ENCODE data around the gene TAS2R16.

The TAS2R16 gene
- total RNA-seq = 0 reads per million in 3 experiments

- no peak for DNase-seq
These were observed at the start of gene TAS2R16 for GRCh38 chr7:122995600-122995999. TSS of gene TAS2R16 (minus strand) at chr7:122995700. CDS start at chr7:122995634, 66 bp downstream.

DNA sequence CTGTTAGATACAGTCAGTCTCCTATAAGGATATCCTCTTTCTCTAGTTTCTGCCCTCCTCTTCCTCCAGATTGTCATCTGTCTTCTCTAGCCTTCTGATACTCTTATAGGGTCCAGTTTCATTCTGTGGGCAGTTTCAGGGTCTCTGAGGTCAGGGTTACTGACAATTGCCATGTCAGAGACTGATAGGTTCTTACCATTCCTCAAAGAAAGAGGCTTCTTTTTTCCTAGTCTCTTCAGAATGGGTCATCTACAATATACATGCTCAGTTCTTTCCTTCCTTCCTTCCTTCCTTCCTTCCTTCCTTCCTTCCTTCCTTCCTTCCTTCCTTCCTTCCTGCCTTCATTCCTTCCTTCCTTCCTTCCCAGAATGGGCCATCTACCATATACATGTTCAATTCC lies 48.1 kb upstream of the TAS2R16 start:
- no peak for DNase-seq

DNA sequence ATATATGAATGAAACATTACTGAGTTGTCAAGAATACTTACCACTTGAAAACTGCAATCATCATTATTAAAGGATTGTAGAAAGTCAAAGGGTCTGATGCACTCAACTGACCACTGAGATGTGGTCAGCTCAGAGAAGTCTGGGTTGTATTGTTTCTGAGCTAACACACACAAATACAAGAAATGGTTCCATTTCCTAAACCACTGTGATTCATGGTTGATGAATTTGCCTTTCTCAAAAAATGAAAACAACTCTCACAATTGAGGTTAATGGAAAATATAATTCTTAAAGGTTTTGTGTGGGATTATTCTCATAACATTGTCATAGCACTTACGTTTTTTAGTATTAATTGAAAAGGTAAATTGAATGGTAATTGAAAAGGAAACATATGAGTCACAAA lies 45.6 kb upstream of the TAS2R16 start:
- DNase-seq = no peak

DNA sequence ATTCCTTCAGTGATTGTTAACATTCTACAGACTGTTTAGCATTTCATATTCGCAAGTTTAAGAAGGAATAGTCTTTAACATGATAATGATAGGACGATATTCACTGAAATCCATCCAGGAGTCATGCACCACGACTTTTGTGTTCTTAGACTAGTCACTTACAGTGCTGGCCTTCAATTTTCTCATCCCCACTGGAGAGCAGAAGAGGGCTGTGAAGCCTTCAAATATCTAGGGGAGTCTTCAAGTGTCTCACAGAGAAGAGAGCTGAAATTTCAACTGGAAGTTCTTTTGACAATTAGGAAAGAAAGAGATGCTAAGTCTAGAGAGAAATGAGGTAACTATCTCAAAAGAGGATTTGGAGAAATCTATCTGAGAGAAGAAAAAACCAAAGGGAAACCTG lies 43.8 kb upstream of the TAS2R16 start:
- DNase-seq = no peak

GRCh38 chr7:123034106-123034505 lies 38.6 kb upstream of the TAS2R16 start:
- no peak for DNase-seq

DNA sequence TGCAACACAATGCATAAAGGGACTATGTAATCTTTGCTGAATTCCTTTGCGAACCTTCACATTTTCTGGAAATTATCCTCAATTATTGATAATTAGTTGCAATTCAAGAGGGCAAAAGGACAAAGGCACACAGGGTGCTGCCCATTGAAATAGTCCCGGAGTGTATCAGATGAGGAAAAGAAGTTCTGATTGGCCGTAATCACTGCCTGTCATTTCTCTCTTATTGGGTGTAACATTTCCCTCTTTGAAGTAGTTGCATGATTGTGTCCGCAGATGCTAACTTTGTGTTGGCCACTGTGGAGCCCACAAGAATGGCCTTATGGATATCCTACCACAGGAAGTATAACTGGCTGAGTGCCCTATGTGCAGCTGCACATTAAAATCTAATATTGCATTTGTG lies 35.1 kb upstream of the TAS2R16 start:
- DNase-seq = no peak

DNA sequence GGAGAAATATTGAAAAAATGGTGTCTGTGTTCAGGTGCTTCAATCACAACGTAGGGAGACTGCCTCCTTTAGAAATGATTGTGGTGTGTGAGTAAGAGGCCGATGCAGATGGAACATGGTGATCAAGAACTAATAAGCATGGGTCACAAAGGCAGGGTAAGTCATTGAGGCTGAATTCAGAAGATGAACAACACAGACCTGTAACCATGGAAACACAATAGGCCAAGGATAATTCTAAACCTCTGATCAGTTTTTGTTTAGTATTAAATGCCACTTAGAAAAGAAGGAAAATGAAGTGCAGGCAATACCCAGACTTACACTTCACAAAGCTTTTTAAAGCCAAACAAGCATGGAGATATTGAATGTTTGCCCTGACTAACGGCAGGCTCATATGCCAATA lies 32.8 kb upstream of the TAS2R16 start:
- no peak for DNase-seq

DNA sequence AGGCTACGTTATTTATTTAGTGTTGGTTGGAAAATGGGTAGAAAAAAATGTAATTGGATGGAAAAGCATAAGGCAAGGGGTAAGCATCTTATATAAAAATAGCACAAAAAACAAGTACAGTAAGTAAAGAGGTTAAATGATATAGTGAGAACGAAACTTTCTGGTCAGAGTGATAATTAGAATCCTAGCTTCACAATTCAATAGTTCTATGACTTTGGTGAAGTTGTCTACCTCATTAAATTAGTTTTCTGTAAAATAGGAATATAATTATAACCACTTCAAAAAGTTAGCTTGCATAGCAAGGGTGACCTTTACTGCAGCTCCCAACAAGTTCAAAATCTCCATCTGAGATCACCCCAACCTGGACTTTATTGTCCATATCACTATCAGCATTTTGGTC lies 30.8 kb upstream of the TAS2R16 start:
- no peak for DNase-seq

GRCh38 chr7:123024989-123025758 lies 29.7 kb upstream of the TAS2R16 start:
- DNase-seq = no peak

- no peak for DNase-seq
These were observed 27.6 kb upstream of the TAS2R16 start for GRCh38 chr7:123023126-123023525.

DNA sequence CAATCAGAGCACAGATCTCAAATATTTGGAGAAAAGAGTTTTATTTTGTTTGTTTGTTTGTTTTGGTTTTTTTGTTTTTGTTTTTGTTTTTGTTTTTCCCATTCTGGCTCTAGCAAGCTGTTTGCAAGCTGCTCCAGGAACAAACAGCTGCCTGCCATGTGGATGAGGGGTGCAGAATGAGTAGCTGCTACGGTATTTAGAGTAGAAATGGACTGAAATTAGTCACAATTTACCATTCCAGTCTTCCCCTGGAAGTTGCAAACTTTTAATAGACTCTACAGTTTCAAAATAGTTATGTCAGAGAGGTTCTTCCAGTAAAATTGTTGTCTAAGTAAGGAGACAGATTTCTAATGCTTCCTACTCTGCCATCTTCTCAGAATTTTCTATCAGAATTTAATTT lies 27.1 kb upstream of the TAS2R16 start:
- no peak for DNase-seq

- no peak for DNase-seq
These were observed 16.9 kb upstream of the TAS2R16 start for GRCh38 chr7:123012435-123012834.

DNA sequence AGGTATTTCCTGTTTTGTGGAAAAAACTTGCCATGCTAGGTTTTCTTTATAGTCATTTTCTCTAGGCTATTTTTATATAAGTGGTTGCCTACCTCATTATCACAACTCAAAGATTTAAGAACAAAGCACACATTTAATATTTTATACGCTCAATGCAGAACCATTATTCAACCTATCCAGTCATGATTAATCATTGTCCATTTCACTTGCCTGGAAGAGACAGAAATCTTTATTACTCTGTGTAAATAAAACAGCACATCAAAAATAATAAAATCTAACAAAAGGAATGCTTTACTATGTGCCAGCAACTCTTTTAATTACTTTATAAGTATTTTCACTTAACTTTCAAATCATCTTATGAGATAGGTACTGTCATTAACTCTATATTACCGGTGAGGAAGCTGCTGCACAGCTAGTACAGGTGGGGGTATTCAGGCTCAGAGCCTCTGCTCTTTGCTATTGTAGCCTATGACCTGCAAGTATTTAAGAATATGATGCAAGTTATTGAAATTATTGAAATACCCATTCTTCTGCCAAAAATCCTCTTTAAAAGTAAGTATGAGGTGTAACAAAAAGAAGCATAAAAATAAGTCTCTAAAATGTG lies 16.4 kb upstream of the TAS2R16 start:
- DNase-seq = no peak

GRCh38 chr7:123004931-123005330 lies 9.4 kb upstream of the TAS2R16 start:
- no peak for DNase-seq

GRCh38 chr7:123003539-123004126 lies 8.1 kb upstream of the TAS2R16 start:
- no peak for DNase-seq

- no peak for DNase-seq
These were observed 5.9 kb downstream of the TAS2R16 start for GRCh38 chr7:122989577-122989976.

GRCh38 chr7:122989041-122989440 lies 6.5 kb downstream of the TAS2R16 start:
- DNase-seq = no peak

- DNase-seq = no peak
These were observed 7.2 kb downstream of the TAS2R16 start for GRCh38 chr7:122988333-122988732.

DNA sequence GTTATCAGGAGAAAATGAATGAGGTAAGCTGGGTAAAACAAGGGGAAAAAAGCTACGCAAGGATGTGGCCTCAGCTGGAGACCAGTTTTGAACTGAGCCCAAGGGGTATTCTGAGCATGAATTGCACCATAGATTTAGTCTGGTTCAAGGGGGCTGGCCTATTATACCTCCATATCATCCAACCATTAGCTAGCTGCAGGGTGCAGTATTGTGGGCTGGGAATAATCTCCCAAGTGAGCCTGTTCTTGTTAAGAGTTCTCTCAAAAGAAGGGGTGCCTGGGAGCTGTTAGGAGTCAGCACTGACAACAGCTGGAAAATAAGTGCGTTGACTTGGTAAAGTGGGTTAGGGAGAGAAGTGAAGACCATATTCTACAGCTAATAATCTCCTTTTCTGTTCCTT lies 8.0 kb downstream of the TAS2R16 start:
- no peak for DNase-seq

- no peak for DNase-seq
These were observed 11.5 kb downstream of the TAS2R16 start for GRCh38 chr7:122984021-122984420.

DNA sequence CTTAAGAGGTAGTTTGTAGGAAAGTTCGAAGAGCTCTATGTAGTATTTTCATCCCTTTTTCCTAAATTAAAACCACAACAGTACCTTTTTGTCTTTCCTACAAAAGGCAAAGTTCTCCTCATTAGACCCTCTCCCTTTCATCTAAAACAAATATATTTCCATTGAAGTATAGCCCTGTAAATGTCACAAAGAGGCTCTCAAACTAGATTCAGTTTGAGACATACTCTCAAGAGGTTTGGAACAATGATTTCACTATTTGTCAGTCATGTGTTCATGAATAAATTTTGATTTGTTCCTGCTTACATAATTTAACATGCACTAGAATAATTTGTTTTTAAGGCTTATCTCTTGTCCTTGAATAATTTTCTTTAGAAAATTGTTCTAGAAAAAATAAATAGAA lies 12.2 kb downstream of the TAS2R16 start:
- no peak for DNase-seq

DNA sequence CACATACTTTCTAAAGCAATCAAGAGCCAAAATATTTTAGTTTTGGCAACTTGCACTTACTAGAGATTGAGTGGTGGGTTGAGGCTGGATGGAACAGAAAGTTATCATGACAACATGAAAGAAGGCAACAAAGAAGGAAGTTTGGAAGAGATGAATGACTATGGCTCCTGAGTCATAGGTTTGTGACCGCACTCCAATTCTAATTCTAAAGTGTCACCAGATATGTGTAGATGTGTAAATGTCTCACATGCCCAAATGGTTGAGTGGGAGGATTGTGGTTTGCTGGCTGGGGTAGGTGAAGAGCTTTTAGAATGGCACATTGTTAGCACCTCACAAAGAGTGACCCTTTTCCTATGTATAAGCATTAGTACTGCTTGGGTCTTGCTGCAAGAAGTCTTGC lies 20.2 kb downstream of the TAS2R16 start:
- no peak for DNase-seq

GRCh38 chr7:122974229-122974628 lies 21.3 kb downstream of the TAS2R16 start:
- DNase-seq = no peak

DNA sequence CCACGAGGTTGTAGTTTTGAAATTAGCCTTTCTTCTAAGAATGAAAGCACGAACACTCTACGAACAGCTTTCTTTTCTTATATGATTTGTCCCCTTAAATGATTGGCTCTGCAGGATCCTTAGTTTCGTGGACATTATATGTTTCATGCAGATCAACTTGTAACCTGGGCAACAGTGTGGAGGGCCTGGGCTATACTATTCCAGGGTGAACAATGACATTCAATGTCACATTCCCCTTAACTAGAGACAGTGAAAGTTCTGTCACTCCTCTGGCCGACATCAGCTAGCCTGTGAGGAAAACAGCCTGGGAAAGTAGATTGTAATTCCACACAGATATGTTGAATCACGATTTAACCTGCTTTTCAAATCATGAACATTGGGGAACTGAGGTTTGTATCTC lies 23.4 kb downstream of the TAS2R16 start:
- DNase-seq = no peak
